G401.6 (cell line): ENCODE measurements around the gene ZNF134.

Experiments
- FAIRE-seq: peaks from 2 replicates; lab custom pipeline; 2012; peaks lifted over from hg19 to GRCh38; lab: Jason Lieb, UNC

The ZNF134 gene

GRCh38 chr19:57641715-57642234, 27.7 kb downstream of the ZNF134 start:
- FAIRE-seq: no peak

- FAIRE-seq: no peak
Observed at GRCh38 chr19:57642396-57643046, 28.5 kb downstream of the ZNF134 start.

- FAIRE-seq: no peak
Observed at GRCh38 chr19:57643734-57644133, 29.7 kb downstream of the ZNF134 start.

- FAIRE-seq: no peak
Observed at GRCh38 chr19:57648331-57649003, 34.4 kb downstream of the ZNF134 start.

GRCh38 chr19:57651654-57651996, 37.6 kb downstream of the ZNF134 start:
- FAIRE-seq: no peak

- FAIRE-seq: no peak
Observed at GRCh38 chr19:57653689-57654088, 39.6 kb downstream of the ZNF134 start.

- FAIRE-seq: no peak
Observed at GRCh38 chr19:57655443-57655842, 41.4 kb downstream of the ZNF134 start.

GRCh38 chr19:57656346-57656745, 42.3 kb downstream of the ZNF134 start:
- FAIRE-seq: no peak

GRCh38 chr19:57664269-57665127, 50.5 kb downstream of the ZNF134 start:
- FAIRE-seq: no peak

GRCh38 chr19:57665261-57665806, 51.3 kb downstream of the ZNF134 start:
- FAIRE-seq: no peak

- no peak for FAIRE-seq
Observed at GRCh38 chr19:57667228-57667627, 53.2 kb downstream of the ZNF134 start.

GRCh38 chr19:57668635-57669034, 54.6 kb downstream of the ZNF134 start, which contains the start of gene ZSCAN4:
ZSCAN4 (plus strand) TSS chr19:57668935; CDS start chr19:57676146, 7,211 bp downstream.
- no peak for FAIRE-seq

GRCh38 chr19:57671124-57671895, 57.3 kb downstream of the ZNF134 start:
- no peak for FAIRE-seq

GRCh38 chr19:57672466-57672865, 58.4 kb downstream of the ZNF134 start:
- no peak for FAIRE-seq
